ENCODE data around the gene ERVW-1.
"Not testable (repeated sequence)": the region's sequence is repeated elsewhere in the genome, so short reads cannot be mapped to it uniquely, and the experiment has no call there.

ERVW-1 gene

GRCh38 chr7:92477681-92478080 lies at the start of gene ERVW-1:
TSS of gene ERVW-1 (minus strand) at chr7:92477946. CDS start at chr7:92470381, 7,565 bp downstream.
- not testable (repeated sequence) for H3K27ac ChIP-seq

GRCh38 chr7:92523110-92523509 lies 45.4 kb upstream of the ERVW-1 start:
- TF ChIP-seq CTCF (conservative IDR thresholded peaks at IDR 0.05) (no peak), ZFX (IDR thresholded peaks at IDR 0.05) (no peak)
- H3K27ac ChIP-seq: no peak overlapping the region

- H3K27ac ChIP-seq: no peak overlapping the region
- TF ChIP-seq ZFX (IDR thresholded peaks at IDR 0.05): no peak
- TF ChIP-seq CTCF (conservative IDR thresholded peaks at IDR 0.05): no peak
Observed at GRCh38 chr7:92520024-92520423, 42.3 kb upstream of the ERVW-1 start.

- TF ChIP-seq CTCF (conservative IDR thresholded peaks at IDR 0.05) (no peak), ZFX (IDR thresholded peaks at IDR 0.05) (no peak)
- H3K27ac ChIP-seq: no peak overlapping the region
Observed at GRCh38 chr7:92517631-92518030, 39.9 kb upstream of the ERVW-1 start.

- TF ChIP-seq CTCF (conservative IDR thresholded peaks at IDR 0.05): no peak
- TF ChIP-seq ZFX (IDR thresholded peaks at IDR 0.05): no peak
- no peak overlapping the region for H3K27ac ChIP-seq
Observed at GRCh38 chr7:92513167-92513902, 35.6 kb upstream of the ERVW-1 start.

GRCh38 chr7:92508946-92509345 lies 31.2 kb upstream of the ERVW-1 start:
- TF ChIP-seq ZFX (IDR thresholded peaks at IDR 0.05) (no peak), CTCF (conservative IDR thresholded peaks at IDR 0.05) (no peak)

GRCh38 chr7:92506363-92506762 lies 28.6 kb upstream of the ERVW-1 start:
- TF ChIP-seq CTCF (conservative IDR thresholded peaks at IDR 0.05) (no peak), ZFX (IDR thresholded peaks at IDR 0.05) (no peak)

More at GRCh38 chr7:92508946-92509345, 31.2 kb upstream of the ERVW-1 start:
- no peak overlapping the region for H3K27ac ChIP-seq

GRCh38 chr7:92504563-92504962 lies 26.8 kb upstream of the ERVW-1 start:
- TF ChIP-seq ZFX (IDR thresholded peaks at IDR 0.05): no peak
- TF ChIP-seq CTCF (conservative IDR thresholded peaks at IDR 0.05): no peak
- H3K27ac ChIP-seq: no peak overlapping the region

More at GRCh38 chr7:92506363-92506762, 28.6 kb upstream of the ERVW-1 start:
- no peak overlapping the region for H3K27ac ChIP-seq

All from C4-2B (cell line).